DMS53 (cell line): ENCODE results near the gene AIDA.
"Not testable (repeated sequence)": the region's sequence is repeated elsewhere in the genome, so short reads cannot be mapped to it uniquely, and the experiment has no call there.

Source experiments
- DNase-seq: peaks from one replicate; lab custom pipeline; 2025; lab: John Stamatoyannopoulos, UW

AIDA gene

GRCh38 chr1:222711319-222712252 lies 705 bp downstream of the AIDA start:
- peak; percentile 76 for DNase-seq

DNA sequence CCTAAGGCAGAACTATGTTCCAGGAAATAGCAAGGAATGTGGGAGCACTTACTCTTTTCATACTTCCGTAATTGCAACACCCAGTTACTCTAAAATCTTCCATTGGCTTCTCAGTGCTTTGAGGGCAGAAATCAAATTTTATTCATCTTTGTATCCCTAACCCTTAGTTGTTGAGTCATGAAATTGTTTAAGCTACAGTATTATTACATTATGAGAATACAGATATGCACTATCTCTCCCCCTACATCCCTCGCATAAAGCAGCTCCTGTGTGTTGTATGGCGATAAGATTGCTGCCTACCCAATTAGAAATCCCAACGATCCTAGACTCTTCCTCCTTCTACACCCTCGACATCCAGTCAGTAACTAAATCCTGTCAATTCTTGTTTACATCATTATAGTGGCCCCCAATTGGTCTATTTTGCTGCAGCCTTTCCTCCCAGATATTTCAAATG lies 2.6 kb downstream of the AIDA start:
- no peak for DNase-seq

DNA sequence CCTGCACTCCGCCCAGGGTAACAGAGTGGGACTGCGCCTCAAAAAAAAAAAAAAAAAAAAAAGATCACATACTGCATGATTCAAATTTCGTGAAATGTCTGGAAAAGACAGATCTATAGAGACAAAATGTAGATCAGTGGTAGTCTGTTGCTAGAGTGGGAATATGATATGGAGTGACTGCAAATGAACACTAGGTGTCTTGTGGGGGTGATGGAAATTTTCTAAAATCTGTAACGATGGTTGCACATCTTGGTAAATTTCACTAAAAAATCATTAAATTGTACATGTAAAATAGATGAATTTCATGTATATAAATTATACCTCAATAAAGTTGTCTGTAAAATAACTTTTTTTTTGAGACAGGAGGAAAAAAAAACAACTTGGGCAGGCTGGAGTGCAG lies 5.5 kb downstream of the AIDA start:
- DNase-seq, result no peak

DNA sequence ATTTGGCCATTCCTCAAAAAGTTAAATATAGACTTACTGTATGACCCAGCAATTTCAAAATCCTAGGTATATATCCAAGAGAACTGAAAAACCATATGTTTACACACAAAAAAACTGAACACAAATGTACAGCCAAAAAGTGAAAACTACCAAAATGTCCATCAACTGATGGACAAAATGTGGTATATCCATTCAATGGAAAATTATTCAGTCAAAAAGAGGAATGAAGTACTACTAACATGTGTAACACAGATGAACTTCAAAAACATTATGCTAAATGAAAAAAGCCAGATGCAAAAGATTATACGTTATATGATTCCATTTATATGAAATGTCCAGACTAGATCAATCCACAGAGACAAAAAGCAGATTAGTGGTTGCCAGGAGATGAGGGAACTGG lies 8.0 kb downstream of the AIDA start:
- no peak for DNase-seq

- no peak for DNase-seq
These were observed 10.1 kb downstream of the AIDA start for GRCh38 chr1:222702210-222702609.

GRCh38 chr1:222697826-222698225 lies 14.5 kb downstream of the AIDA start:
- DNase-seq, result no peak

DNA sequence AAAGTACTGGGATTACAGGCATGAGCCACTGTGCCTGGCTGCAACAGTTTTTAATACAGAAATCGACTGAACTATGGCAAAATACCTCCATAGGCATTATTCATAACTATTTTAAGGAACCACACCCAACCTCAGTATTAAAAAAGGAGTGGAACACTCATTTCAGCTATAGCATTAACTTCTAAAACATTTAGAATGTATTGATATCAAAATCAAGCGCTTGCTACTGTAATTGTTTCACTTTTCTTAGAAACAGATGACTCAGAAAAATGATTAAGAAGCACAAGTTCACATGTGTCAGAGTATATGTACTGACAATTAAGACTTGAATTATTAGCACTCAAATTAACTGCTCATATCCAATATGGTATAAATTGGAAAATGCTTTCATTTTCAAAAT lies 15.1 kb downstream of the AIDA start:
- DNase-seq, result no peak

- no peak for DNase-seq
These were observed 15.6 kb downstream of the AIDA start for GRCh38 chr1:222696741-222697140.

DNA sequence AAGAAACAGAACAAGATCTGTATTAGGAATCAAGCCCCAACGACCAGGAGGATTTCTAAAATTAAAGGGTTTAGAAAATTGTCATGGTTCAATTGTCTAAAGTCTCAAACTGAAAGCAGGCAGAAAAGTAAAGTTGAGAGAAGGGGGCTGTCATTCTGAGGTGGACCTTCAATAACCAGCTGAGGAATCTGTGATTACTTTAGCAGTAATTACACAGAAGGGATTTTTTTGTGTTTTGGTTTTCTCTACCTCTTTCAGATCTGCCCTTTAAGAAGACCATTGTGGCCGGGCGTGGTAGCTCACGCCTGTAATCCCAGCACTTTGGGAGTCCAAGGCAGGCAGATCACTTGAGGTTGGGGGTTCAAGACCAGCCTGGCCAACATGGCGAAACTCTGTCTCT lies 17.4 kb downstream of the AIDA start:
- no peak for DNase-seq

- DNase-seq, result no peak
These were observed 21.3 kb downstream of the AIDA start for GRCh38 chr1:222691016-222691415.

- DNase-seq, result no peak
These were observed 32.2 kb downstream of the AIDA start for GRCh38 chr1:222680080-222680479.

DNA sequence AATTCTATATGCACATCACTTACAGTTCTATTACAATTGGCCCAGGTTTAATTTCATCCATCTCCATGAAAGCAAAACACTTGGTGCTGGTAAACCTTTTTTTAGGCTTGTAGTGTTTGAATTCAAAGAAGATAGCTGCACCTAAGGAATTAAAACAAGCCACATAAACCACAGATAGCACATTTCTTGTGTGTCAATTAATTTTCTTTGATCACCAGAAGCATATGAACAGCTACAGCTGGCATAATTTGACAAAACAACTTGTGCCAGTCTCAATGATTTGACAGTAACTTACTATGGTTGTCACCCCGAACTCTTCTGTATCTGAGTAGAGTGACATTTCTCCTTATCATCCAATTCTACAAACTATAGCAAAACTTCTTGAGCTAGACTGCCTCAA lies 42.2 kb downstream of the AIDA start:
- no peak for DNase-seq

DNA sequence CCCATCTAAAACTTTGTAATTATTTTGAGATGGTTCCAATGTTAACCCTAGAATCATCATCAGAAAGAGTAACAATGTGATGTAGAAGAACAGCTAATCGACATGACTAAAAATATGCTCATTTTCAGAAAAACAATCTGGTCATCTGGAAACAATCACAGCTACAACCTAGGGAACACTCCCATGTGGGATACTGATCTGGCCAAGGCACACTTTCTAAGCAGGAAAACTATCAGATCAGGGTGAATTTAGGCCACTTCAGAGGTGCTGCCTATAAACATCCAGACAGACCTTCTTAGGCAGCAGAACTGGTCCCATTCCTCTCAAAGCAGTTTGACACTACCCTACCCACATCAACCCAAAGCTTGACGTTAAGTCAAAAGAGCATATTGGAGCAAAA lies 43.2 kb downstream of the AIDA start:
- DNase-seq, result not testable (repeated sequence)

- not testable (repeated sequence) for DNase-seq
These were observed 44.1 kb downstream of the AIDA start for GRCh38 chr1:222668184-222668583.

GRCh38 chr1:222665964-222666363 lies 46.3 kb downstream of the AIDA start:
- DNase-seq, result no peak

DNA sequence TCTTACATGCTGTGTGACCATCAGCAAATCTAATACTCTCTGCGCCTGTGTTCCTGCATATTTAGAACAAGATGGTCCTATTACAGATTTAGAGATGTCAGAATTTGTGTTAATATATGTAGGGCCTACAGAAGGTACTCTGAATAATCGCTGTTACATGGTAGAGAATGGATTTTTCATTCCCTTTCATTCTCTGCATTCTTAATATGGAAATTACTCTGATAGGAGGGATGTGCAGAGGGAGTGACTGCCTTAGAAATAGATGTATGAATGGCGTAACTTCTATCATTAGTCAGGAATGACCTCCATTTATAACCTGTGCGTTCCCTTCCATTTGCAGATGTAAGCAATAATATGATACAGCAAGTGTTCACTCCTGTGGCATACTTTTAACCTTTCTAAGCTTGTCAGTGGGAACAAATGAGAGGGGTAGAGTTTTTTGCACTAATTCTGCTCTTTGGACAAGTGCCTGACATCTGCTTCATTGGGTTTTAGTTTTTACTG lies 48.8 kb downstream of the AIDA start:
- no peak for DNase-seq

DNA sequence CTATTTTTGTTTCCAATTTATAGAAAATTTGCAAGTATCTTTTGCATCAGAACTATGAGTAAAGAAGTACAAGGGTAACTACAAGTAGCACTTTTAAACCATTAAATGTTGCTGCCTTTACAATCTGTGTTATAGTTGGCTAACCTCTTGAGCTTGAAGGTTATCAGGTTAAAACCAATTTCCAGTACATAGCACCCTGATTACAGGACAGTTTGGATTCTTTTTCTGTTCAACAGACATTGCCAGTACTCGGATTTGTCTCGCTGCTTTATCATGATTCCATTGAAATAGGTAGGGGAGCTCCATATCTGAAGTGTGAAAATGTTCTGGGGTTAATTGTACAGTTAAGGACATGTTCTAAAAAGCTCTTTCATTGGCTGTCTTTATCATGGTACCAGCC lies 54.4 kb downstream of the AIDA start:
- no peak for DNase-seq

DNA sequence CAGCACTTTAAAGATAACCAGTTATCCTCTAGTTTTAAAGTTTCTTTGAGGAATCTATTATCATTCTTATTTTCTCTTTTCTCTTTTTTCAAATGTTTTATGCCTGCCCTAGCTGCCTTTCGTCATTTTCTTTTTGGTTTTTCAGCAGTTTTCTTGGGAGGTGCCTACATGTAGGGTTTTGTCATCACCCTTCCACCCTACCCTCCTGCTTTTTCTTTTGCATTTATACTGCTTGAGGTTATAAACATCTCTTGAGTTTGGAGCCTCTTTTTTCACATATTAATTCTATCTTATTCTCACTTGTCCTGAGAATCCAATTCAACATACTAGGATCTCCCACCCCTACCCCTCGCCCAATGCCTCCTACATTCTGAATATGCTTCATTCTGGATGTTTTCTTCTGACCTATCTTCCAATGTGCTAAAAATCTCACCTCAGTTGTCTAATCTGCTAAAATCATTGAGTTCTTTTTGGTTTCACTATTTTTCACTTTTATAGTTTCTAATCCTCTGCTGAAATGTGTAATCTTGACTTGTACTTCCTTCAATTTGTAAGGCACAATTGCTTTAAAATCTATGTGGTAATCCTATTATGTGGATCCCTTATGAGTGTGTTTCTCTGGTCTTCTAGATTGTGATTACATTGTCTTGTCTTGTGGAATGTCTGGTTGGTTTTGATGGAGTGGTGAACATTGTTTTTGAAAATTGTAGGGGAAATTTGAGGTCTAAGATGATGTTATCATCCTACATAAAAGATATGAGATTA lies 55.7 kb downstream of the AIDA start:
- DNase-seq, result no peak

DNA sequence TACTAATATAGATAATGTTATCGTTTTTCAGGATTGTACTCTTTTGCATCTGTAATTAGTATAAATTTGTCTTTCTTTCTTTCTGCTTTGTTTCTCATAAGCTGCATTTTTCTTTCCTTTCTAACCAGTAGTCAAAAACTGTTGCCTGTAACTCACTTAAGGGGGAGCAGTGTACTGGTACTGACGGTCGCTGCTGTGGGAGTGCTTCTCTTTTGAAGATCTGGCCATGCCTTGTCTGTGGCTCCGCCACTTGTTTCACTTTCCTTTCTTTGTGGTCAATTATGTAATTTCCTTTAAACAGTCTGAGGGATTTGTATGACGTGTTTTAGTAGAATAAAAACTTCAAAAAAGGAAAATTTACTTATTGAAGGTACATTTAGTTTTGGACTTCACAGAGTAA lies 57.4 kb downstream of the AIDA start:
- DNase-seq, result no peak

DNA sequence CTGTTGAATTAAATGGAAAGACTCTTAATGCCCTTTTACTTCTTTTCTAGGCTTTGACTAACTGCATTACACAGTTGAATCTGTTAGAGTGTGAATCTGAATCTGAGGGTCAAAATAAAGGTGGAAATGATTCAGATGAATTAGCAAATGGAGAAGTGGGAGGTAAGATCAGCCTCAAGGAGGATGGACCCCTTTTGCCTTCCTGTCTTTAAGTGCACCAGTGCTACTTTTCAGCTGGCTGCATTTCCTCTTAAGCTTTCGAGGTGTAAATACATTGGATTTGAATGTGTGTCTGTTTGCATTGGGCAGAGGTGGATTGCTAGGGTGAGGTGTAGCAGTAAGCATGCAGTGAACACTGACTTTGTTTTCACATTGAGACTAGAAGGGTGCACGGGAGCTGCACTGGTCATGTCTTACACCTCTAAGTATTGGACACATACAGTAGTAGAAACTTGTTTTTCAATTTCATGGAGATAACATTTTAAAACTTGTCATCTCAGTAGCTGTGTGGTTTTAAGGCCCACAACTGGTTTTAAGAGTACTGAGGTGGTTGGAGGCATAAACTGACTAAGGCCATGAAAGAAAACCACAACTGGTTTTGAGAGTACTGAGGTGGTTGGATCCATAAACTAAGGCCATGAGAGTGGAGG lies 59.0 kb downstream of the AIDA start:
- DNase-seq, result no peak

DNA sequence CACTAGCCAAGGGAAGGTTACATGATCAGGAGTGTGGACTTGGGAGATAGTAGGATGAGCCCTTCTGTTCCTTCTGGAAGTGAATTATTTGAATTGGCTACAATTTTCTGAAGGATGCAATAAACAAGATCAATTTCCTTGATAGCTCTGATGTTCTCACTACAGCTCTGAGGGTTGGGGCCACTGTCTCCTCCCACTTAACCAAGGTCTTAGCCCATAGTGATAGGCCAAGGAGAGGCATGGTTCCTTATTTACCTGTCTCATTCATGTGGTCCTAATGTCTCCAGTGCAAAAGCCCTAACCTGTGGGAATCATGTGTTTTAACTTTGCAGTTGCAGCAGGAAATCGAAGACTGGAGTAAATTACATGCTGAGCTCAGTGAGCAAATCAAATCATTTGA lies 59.6 kb downstream of the AIDA start:
- DNase-seq, result no peak

- DNase-seq, result peak; percentile 81
These were observed 67.7 kb downstream of the AIDA start for GRCh38 chr1:222644636-222644980.
